ENCODE results near the gene RETN. TPM values are rescaled to one million over a fixed set of nuclear protein-coding genes. Genes with fewer than 3 reads are reported as not detected.
A peak's percentile ranks its signal among the peaks of the same experiment; 100 is the strongest.

RETN gene
- total RNA-seq, 1 donor from 2014 or later: 21.1 TPM

DNA sequence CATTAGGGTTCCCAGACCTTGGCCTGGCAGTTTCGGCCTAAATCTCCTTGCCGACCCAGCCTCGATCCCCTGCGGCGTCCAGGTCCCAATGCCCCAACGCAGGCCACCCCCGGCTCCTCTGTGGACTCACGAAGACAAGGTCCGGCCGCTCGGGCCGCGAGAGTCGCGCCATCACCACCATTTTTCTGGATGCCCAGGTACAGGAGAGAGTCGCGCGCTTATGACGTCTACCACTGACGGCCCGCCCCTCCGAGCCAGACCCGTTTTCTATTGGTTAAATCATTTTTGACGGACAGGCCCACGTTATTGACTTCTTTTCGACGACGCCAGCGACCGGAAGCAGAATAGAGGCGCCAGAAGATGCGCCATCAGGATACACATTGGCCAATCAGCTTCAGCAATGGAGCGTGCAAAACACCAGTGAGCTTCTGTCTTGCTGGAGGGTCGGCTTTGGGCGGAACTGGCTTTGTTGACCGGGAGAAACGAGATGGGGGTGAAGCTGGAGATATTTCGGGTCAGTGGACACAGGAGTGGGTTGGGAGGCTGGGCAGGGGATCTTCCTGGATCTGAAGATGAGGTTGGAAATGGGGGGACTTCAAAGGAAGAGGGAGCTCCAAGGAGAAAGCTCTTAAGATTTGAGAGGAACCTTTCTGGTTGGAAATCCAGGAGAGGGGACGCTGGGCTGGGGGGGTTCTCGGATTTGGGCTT lies 39.3 kb upstream of the RETN start, which contains the start of the genes PET100 and XAB2:
Gene PET100, plus strand, starts transcription at position 447 of the 708 bp plus-strand sequence. Its CDS starts 41 bp downstream, at position 488.
Gene XAB2, minus strand, starts transcription at position 199 of the 708 bp plus-strand sequence. Its CDS starts 18 bp downstream, at position 181.
- Histone ChIP-seq H3K36me3 (peaks cover 41% of the 10 kb centered on the region), H3K4me3 (peak within 1 kb of the TSS; percentile 100), H3K27me3 (ENCODE audit: low read depth) (no peaks in the 10 kb centered on the region), H3K27ac (peak within 1 kb of the TSS; percentile 93), H3K9me3 (no peaks in the 10 kb centered on the region), H3K4me1 (peaks cover 31% of the 10 kb centered on the region)
- TF ChIP-seq CTCF (IDR thresholded peaks at IDR 0.05): no peak
- ATAC-seq (peak; percentile 97 to 98), DNase-seq (peak; percentile 96)
- intact Hi-C loops (cut with DNase I): no loop called here

GRCh38 chr19:7631577-7631976 lies 37.3 kb upstream of the RETN start:
- H3K27ac ChIP-seq: no peak overlapping the region
- TF ChIP-seq CTCF (IDR thresholded peaks at IDR 0.05): no peak
- H3K4me3 ChIP-seq: no peak overlapping the region
- peaks cover 38% of the 10 kb centered on the region for H3K4me1 ChIP-seq
- H3K36me3 ChIP-seq: peaks cover 20% of the 10 kb centered on the region
- intact Hi-C loops (cut with DNase I): no loop called here
- H3K9me3 ChIP-seq: no peaks in the 10 kb centered on the region
- DNase-seq (no peak), ATAC-seq (no peak)
- no peaks in the 10 kb centered on the region for H3K27me3 ChIP-seq (ENCODE audit: low read depth)

DNA sequence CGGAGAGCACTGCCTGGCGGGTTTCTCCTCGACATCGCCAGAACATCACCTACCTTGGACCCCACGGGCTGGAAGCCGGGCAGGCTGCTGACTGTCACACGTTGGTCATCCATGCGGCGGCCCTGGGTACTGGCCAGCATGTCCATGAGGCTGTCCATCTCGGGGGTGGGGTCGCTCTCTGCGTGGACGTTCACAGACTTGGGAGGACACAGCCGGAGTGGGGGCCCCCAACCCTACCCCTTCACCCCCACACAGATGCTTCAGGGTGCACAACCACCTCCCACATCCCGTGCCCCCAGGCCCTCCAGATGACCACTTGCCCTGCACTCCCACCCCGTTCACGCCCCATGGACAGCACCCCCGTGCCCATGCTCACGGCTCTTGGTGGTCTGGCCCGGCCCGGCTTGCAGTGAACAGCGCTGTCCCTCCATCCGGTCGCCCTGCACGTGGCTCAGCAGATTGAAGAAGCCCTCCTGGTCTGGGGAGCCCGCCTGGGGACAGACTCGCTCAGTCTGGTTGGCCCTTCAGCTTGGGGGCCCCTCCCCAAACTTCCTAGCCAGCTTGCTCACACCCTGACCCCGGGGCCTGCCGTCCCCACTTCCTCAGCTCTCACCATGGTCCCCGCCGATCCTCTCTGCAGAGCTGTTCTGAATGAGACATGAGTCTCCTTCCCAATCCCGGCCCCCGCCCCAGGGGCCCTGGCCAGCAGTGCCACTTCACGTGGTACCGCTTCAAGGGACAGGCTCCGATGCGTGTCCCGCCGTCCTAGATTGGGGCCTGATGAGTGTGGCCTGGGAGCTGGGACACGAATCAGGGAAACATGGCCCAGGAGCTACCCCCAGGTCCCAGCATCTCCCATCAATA lies 36.3 kb upstream of the RETN start:
- no peak for DNase-seq
- ATAC-seq: no peak
- peaks cover 4% of the 10 kb centered on the region for H3K27me3 ChIP-seq (ENCODE audit: low read depth)
- intact Hi-C loops (cut with DNase I): no loop called here
- H3K9me3 ChIP-seq: no peaks in the 10 kb centered on the region
- H3K4me1 ChIP-seq: peaks cover 36% of the 10 kb centered on the region
- peaks cover 12% of the 10 kb centered on the region for H3K36me3 ChIP-seq
- H3K27ac ChIP-seq: no peak overlapping the region
- H3K4me3 ChIP-seq: no peak overlapping the region
- no peak for TF ChIP-seq CTCF (IDR thresholded peaks at IDR 0.05)

- Histone ChIP-seq H3K27me3 (ENCODE audit: low read depth) (peaks cover 7% of the 10 kb centered on the region), H3K36me3 (peaks cover 12% of the 10 kb centered on the region), H3K27ac (no peak within 1 kb of the TSS), H3K4me1 (peaks cover 36% of the 10 kb centered on the region), H3K4me3 (no peak within 1 kb of the TSS), H3K9me3 (no peaks in the 10 kb centered on the region)
- ATAC-seq (no peak), DNase-seq (no peak)
- no peak for TF ChIP-seq CTCF (IDR thresholded peaks at IDR 0.05)
- intact Hi-C loops (cut with DNase I): no loop called here
These were observed 35.2 kb upstream of the RETN start, which contains the start of gene PCP2 for GRCh38 chr19:7633698-7634097. Gene PCP2 (minus strand): TSS chr19:7633719. CDS start chr19:7633457, 262 bp downstream.

- no peak for TF ChIP-seq CTCF (IDR thresholded peaks at IDR 0.05)
- H3K4me1 ChIP-seq: peaks cover 36% of the 10 kb centered on the region
- H3K36me3 ChIP-seq: peaks cover 13% of the 10 kb centered on the region
- no peaks in the 10 kb centered on the region for H3K9me3 ChIP-seq
- H3K27ac ChIP-seq: no peak overlapping the region
- no peak overlapping the region for H3K4me3 ChIP-seq
- DNase-seq: no peak
- intact Hi-C loops (cut with DNase I): no loop called here
- H3K27me3 ChIP-seq (ENCODE audit: low read depth): peaks cover 7% of the 10 kb centered on the region
- ATAC-seq: no peak
These were observed 33.2 kb upstream of the RETN start for GRCh38 chr19:7635670-7636069.

Measured in lower lobe of right lung (tissue), 2 donors.